GM23338 (cell line): ENCODE measurements around the gene YPEL5.

ENCODE experiments used
- EZH2 ChIP-seq: fragments of 200-600 bp; sonication (generic); IDR thresholded peaks from one replicate; pipeline ENCODE4 v1.8.0; 2017; ENCODE audit warnings: antibody characterized with exemption, mild to moderate bottlenecking, low read depth; ENCODE audit not compliant: unreplicated experiment
- TF ChIP-seq, protein P1 (sequence below), 2 experiments: fragments of 200-600 bp in 1 of 2; sonication (generic) in 1 of 2; conservative IDR thresholded peaks; 2 replicates each; pipeline versions ENCODE4 v1.5.1 to v1.6.1; 2016 to 2017; ENCODE audit warnings: antibody characterized with exemption in 2 of 2, low read depth in 2 of 2, mild to moderate bottlenecking in 2 of 2, moderate library complexity in 1 of 2

DNA sequence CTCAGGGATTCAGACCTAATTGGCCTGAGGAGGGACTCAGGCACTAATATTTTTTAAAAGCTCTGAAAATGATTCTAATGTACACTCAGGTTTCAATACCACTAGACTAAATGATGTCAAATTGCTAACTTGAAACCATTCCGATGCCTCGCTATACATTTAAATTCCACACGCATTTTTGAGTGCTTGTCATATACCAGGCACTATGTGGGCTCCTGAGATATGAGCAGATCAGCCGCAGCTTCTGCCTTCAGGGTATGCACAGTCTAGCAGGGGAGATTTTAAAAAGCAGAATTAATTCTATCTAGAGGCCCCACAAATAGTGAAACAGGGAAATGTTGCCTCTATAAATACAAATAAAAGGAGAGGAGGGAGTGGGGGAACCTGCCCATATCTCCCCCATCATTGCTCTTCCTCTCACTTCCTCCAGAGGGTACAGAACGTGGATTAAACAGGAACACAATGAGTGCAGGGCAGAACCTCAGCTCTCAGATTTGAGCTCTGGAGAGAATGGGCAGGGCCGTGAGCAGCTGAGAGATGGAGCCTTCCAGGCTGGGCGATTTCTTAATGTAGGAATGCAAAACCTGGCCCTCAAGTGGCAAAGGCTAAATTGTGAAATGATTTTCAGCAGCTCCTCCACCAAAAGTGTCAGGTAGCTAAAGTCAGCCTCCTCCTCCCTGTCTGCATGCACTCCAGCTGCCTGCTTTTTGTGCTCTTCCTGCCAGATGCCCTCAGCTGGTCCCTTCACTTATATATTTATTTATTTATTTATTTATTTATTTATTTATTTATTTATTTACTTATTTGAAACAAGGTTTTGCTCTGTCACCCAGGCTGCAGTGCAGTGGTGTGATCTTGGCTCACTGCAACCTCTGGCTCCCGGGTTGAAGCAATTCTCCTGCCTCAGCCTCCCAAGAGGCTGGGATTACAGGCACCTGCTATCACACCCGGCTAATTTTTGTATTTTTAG lies 59.9 kb downstream of the YPEL5 start:
- TF ChIP-seq, protein P1, sequence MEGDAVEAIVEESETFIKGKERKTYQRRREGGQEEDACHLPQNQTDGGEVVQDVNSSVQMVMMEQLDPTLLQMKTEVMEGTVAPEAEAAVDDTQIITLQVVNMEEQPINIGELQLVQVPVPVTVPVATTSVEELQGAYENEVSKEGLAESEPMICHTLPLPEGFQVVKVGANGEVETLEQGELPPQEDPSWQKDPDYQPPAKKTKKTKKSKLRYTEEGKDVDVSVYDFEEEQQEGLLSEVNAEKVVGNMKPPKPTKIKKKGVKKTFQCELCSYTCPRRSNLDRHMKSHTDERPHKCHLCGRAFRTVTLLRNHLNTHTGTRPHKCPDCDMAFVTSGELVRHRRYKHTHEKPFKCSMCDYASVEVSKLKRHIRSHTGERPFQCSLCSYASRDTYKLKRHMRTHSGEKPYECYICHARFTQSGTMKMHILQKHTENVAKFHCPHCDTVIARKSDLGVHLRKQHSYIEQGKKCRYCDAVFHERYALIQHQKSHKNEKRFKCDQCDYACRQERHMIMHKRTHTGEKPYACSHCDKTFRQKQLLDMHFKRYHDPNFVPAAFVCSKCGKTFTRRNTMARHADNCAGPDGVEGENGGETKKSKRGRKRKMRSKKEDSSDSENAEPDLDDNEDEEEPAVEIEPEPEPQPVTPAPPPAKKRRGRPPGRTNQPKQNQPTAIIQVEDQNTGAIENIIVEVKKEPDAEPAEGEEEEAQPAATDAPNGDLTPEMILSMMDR (conservative IDR thresholded peaks at IDR 0.05; ENCODE audit: low read depth in 2 of 2), result no peak
- no peak for TF ChIP-seq EZH2
